ENCODE data around the gene PYROXD2.

The PYROXD2 gene

DNA sequence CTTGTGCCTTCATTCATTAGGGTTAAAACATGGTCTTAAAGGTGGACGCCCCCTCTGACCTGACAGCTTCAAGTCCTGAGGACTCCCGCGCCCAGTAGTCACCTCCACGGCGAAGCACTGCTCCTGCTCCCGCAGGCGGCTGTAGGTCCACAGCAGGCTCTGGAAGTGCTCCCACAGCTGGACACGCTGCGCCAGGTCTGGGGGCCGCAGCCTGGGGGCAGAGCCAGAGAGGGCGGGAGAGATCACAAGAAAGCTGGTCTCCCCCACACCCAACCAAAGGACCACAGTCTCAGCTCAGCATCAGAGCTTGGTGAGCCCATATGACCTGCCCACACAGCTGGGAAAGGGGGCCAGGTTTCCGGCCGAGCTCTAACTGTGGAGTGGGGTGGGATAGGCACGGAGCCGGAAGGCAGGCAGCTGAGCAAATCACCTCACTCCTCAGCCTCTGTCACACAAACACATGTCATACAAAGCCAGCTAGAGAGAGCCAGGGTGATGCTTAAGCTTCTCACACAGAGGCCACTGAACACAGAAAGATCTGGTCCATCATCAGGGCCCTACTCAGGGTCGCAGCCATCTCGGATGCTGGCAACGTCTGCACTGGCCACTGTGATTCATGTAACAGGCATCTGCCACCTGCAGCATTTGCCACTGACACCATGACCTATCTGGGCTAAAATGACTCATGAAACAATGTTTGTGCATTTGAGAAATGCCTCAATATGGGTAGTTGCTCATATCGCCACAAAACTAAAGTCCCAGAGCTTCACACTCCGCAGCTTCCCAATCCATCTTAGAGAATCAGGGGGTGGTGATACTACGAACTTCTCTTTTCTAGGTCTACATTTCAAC lies 19.1 kb upstream of the PYROXD2 start:
- DNase-seq = no peak

DNA sequence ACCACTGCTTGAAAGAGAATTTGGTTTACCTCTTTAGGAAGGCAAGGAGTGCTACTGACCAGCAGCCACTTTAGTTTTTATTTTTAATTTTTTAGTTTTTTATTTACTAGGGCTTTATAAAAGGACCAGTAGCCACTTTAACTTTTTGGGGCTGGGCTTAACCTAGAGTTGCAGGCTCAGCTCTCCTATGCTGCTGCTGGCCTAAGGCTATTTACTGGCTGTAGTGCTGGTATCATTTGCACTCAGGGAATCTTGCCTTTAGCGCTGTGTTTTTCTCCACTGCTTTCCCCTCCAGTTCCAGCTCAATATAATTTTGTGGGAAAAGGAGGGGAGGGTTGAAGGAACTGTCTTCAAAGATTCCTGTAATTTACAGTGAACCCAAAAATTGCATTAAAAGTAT lies 18.4 kb upstream of the PYROXD2 start:
- no peak for DNase-seq

DNA sequence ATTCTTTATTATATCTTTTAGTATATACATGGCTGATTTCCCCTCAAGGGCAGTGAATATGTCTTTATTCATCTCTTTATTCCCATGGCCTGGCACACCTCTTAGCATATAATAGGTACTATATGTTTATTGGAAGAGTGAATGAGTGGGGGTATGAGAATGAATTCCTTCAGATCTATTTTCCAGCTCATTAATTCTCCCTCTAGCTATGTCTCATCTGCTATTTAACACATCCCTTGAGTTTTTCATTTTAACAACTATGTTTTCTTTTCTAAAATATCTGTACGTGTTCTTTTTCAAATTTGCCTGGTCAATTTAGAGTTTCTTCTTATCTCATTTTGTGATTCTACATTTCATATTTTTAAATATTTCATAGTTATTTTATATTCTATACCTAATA lies 17.3 kb upstream of the PYROXD2 start:
- DNase-seq = no peak

DNA sequence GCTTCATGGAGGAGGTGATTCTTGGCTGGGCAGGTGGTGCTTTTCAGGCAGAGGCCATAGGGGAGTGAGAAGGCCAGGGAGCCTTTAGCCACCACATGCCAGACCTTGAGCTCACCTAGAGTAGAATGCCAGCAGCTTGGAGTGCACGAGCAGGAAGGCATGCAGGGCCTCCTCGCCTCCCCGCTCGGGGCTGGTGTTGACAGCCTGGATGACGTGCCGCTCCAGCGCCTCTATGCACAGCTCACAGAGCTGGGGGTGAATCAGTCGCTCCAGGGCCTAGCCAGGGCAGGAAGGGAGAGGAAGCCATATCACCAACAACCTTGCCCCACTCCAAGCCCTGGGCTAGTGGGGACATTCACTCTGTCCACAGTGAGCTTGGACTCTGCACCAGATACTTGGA lies 16.0 kb upstream of the PYROXD2 start:
- no peak for DNase-seq

DNA sequence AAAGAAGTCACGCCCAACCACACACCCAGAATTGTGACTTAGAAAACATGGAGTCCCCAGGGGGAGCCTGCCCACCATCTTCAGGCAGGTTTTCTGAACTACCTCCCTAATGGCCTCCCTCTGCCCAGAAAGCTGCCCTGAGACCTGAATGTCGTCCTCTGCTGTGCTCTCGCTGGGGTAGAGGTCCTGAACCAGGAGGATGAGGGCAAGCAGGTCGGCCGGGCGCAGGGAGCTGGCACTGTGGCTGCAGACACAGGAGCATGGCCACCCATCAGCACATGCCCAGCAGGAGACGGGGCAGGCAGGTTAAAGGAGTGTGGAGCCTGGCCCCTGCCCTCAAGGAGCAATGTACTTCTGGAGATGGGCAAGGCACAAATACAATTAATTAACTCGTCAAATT lies 15.4 kb upstream of the PYROXD2 start:
- DNase-seq = no peak

DNA sequence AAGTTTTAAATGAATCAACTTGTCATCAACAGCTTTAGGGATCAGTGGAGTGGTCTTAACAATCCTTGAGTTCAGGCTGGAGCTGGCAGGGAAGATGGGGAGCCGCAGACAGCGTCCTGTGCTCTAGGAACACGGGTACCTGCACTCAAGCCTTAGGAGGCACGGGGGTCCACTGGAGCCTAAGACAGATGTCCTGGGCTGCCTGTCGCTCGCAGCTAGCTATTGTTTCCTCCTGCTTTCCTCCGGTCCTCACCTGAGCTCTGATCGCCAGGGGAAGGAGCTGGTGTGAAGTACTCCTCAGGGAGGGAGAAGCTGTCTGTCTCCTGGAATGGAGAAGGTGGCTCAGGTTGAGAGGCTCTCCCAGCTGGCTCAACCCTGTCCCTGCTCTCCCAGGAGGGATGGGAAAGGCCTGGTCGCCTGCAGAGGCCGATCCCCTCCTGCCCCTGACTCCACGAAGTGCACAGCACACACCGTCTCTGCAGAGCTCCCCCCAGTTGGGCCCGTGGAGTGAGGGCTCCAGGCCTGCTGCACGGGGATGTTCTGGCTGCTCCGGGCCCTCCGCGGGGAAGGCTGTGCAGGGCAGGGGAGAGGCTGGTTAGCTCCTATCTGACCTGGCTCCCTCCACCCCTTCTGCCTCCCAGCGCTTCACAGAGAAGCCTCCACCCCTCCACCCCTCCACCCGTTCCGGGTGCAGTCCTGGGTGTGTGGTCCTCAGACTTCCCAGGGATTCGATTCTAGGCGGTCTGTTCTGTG lies 14.5 kb upstream of the PYROXD2 start:
- DNase-seq = no peak

DNA sequence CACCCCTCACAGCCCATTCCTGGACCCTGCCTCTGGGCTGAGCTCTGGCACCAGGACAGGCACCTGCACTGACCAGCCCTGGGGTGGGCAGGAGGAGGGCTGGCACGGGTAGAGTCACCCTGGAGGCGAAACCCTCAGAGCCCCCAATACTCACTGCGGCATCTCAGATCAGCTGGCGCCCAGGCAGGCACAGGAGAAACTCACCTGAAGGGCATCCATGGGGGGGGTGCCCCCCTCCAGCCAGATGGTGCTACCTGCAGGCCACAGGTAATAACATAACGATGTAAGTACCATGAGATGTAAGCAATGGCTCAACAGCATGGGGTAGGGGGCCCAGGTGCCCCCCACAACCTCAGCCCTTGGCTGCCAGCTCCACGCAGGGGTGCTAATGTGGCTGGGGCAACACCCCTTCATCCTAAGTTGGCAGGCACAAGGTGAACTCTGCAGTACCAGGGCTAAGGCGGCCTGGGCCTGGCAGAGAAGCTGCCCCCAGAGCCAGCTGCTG lies 12.1 kb upstream of the PYROXD2 start:
- DNase-seq = no peak

DNA sequence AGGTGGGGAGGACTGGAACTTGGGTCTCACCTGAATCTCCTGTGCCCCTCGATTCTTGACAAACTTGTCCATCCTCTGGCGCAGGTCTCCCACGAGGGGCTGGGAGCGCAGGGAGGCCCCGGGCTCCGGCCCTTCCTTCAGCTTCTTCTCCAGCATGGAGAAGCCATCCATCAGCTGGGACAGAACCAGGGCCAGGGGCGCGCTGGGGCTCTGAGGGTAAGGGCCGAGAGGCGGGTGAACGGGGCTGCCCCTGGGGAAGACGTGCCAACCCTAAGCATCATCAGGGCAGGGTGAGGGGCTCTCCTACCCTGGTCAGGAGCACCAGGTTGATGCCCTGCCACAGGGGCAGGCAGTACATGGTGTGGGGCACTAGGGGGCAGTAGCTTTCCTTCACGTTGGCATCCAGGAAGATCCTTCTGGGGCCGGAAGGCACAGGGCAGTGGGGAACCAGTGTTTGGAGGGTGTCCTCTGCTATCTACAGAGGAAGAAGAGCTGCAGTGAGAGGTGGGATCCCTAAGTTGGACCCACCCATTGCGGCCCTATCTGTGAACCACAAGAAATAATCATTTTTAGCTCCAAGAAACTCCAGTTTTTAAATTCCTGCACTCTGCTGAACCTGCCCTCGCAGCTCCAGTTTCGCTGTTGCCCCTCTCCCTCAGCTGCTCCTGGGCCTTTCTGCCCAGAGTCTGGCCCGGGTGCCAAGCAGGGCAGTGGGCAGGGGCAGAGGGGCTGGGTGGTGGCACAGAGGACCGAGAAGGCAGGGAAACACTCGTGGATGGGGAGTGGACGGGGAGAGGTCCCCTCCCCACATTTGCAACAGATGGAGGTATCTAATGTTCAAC lies 10.8 kb upstream of the PYROXD2 start:
- DNase-seq = peak; percentile 41

DNA sequence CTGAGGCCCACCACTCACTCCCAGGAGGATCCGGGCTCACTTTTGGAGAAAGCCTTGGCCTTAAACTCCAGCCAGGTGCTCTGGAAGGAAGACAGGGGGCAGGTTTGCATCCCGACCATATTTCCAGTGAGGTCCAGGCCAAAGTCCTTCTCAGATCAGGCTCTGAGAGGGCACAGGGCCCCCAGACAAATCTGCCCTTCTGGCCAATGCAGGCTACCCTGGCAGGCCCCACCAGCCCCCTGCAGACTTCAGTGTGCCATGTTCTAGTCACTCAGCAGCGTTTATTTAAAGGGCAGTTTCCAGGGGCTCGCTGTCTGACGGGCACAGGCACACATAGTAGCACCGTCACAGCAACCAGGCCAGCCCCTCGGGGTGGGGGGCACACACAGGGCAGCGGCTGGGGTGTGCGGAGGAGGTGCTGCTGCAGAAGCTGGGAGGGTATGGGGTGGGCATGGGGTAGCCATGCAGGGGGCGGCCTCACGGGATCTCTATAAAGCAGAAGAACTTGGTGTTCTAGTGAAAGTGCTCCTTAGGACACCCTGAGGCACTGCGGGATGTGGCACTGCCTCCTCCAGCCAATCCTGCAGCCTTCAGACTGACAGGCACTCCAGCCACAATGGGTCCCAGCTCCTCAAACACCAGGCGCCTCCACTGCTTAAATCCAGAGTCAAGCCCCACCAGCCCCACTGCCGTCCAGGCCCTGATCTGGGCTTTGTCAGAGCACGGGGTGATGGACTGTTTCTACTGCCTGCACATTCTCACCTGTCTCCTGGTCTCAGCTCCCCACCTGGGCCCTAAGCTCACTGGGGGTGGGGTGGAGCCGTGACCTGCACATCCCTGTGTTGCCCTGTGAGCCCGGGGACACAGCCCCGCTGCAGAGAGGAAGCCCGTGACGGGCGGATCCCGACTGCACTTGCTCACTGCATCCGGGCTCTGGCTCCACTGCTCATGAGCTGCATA lies 9.6 kb upstream of the PYROXD2 start:
- DNase-seq = no peak

DNA sequence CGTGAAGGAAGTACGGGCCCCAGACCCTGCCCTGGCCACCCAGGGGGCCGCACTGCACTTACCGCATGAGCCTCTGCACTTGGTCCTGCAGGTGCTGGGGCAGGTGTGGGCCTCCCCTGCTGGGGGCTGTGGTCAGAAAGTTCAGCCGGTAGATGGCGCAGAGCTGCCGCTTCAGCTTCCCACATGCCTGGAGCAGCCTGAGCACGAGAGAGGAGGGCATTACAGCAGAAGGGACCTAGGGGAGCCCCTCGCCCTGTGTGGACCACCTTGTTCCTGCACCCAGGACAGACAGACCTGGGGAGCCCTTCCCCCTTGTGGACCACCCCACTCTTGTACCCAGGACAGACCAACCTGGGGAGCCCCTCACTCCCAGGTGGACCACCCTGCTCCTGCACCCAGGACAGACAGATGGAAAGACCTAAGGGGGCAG lies 8.7 kb upstream of the PYROXD2 start:
- DNase-seq = peak; percentile 48

DNA sequence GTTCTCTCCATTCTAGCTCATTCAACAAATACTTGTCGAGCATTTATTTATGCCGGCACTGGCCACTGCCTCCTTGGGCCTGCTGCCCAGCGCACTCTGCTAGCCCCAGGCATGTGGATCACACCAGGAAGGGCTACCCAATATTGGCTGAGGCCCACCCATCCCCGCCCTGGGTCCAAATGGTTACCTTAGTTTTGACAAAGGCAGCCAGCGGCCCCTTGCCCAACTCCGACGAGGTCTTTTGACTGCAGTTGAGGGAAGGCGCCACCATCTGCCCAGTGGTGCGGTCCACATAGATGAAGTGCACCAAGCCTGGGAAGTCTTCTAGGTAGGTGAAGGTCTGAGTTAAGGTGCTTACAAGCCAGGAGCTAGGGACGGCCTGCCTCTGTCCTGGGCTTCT lies 7.2 kb upstream of the PYROXD2 start:
- no peak for DNase-seq

DNA sequence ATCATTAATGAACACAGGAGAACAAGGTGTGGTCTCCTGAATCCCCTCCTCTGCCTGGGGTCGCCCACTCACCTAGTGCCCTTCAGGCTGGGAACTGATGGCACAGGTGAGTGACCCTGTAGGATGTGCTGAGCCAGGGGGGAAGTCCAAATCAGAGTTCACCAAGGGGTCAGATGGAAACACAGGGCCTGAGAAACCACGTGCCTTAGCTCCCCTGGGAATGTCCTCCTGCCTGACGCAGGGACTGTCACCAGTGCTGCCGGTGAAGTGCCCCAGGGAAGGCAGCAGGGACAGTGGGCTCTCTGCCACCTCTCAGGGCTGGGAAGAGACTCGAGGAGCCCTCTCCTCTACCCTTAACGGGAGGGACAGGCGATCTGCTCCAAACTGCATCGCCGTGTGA lies 5.8 kb upstream of the PYROXD2 start:
- no peak for DNase-seq

DNA sequence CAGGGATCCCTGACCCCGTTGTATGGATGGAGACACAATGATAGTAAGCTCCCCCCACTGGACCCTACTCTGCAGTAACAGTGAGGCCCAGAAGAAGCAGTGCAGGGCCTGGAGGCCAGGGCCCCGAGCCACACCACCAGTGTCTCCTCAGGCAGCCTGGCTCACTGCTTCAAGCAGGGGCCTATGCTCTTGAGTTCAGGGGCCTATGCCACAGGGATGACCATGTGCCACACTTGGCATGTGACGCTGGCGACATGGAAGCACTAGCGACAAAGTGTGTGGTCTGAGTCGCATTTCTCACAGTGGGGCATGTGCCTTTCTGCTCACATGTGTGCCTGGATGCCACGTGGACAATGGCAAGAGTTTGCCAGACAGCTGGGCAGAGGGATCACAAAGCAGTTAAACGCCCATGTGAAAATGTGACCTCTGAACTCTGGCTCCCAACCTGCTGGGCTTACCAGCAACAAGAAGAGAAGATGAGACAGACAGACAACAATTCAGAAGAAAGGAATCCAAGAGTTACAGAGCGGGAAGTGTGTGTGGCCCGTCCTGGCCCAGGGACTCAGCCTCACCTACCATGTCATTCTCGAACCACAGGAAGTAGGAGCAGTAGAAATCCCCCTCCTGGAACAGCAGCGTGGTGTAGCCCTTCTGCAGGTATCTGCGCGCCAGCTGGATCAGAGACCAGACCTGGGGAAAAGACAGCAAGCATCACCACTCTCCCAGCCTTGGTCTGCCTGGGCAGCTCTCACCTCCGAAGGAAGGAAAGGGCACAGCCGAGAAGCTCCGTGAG lies 4.7 kb upstream of the PYROXD2 start:
- DNase-seq = no peak

DNA sequence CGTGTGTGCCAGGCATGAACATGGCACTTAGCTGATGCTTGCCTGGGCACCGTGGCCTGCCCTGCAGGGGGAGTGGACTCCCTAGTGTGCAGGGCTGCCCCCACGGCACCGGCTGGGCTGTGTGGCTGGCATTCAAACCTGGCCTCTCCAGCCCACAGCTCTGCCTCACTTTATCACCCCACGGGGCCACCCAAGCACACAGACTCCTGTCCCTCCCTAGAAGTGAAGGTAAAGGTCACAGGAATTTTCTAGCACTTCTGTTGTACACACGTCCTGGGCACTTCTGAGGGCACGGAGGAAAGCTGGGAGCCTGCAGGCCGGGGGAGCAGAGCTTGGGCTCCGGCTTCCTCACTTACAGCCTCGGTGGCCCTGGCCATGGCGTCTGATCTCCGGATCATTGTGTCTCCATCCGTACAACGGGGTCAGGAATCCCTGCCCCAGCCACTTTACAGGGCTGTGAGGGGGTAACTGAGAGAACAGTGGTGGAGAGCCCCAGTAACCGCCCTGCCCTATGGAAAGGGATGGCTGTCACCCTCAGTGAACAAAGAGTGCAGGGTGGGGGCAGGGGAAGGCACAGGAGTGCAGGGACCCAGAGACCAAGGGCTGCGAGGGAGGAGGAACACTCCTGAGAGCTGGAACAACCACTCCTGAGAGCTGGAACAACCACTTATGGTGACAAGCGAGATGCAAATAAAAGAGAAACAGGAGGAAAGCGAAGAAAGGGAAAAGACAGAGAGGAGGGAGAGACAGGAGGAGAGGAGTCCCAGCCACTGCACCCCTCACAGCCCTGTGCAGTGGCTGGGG lies 3.9 kb upstream of the PYROXD2 start:
- no peak for DNase-seq

DNA sequence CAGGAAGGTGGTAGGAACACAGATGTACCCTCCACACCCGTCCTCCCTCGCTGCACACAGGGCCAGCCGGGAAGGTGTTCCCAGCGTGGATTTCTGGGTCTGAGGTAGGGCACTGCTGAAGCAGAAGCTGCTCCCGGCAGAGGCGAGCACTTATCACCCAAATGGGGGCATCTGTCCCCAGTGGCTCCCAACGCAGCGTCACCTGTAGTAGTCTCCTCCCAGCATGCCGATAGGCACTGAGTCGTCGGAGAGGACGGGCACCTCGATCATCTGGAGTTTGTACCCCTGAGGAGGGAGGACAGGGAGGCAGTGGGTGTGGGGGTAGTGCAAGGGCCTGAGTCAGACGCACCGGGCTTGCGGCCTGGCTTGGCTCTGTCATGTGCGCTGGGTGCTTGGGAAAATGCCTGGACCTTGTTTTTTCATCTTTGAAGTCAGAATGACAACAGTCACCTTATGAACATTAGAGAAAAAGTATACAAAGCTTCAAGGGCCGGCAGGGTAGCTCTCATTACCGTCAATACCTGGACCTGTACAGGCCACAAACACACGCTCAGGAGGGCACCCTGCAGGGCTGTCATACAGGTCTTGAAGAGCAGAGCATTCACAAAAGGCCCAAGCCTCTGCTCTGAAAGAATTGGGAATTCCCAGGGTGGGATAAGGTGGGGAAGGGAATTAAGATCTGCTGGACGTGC lies 3.1 kb upstream of the PYROXD2 start:
- no peak for DNase-seq

DNA sequence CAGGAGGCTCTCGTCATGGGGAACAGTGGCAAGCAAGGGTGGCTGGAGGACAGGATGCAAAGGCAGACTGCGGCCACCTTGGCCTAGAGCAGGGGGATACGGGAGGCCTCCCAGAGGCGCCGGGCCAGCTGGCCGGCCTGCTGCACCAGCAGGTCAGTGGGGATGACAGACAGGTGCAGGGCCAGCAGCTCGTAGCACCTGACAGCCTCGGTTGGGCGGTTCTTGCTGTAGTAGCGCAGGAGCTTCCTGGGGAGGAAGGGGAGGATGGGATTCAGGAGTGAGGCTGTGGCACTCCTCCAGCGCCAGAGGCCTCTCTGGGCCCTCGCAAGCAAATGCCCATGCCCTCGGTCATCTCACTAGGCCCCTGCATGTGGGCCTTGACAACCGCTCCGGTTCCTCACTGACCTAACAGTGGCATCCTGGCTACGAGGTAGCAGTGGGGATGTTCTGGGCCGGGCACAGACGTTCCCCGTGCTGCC lies 2.5 kb upstream of the PYROXD2 start:
- no peak for DNase-seq

DNA sequence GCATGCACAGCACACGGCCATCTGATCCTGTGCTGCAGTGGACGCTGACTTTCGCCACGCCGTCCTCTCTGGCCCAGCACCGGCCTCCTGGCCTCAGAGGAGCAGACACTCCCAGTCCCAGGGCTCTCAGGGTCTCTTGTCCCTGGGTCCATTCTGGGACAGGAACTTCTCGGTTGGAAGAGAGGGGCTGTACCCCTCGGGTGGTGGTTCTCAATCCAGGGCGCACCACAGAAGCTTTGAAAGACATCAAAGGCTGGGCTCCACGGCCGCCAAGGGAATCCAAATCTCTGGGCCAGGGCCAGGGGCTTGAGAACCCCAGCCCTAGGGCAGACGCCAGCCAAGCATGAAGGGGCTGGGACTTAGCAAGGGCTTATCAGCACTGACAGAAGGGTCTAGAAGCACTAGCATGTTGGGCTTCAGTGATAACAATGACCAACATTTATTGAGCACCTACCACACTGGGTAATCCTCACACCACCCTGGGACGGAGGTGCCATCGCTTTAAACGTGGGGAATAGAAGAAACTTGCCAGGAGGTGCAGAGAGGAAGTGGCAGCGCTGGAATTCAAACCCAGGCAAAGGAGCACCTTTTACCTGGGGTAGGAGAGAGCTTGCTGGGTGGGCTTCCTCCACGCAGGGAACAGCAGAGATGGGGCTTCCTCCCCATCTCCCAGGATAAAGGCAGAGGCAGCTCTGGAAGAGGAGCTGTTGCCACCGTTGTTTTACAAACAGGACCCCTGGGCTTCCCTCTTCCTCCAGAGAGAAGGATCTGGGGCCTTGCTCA lies 1.8 kb upstream of the PYROXD2 start:
- DNase-seq = no peak

DNA sequence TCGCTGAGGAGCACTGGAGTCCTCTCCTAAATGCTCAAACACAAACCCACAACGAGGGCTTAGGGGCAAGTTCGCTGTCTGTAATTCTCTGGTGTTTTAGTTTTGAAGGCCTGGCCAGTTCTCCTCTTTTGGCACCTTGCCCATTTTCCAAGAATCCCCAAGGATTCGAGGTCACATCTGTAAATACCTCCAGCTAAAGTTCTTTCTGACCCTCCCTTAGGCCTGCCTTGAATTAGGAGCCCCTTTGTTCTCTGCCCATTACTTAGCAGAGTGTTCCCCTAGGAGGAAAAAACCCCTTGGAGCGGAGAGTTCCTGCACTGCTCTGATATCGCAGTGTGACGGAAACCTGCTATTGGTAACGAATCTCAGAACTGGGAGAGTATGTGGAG lies 743 bp upstream of the PYROXD2 start:
- peak; percentile 51 for DNase-seq

DNA sequence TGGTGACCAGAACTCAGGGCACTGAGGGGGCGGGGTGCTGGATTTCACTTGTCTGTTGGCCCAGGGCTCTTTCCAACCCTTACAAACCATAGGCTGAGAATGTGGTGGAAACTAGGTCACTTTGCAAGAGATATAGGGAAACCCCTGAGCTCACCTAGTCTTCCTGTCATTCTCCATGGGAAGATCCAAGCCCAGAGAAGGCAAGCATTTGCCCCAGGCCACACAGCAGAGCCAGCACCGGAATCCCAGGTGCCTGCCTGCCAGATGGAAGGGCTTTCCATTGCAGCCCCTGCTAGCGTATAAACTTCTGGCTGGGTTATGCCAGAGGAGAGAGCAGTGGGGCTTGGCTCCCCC lies 427 bp downstream of the PYROXD2 start:
- DNase-seq = no peak

All from NCI-H69 (cell line).